ENCODE measurements around the gene ACBD4. TPM values are rescaled to one million over a fixed set of nuclear protein-coding genes. Genes with fewer than 3 reads are reported as not detected.

ACBD4 gene
- total and polyA plus RNA-seq, 2 donors (not counting 3 experiments of a cell fraction or from before 2014, with no cell fraction given): 4.5 to 7.5 TPM

- ChIA-PET CTCF (interaction anchor here (0.5 to 7.2 kb wide), 7 partner anchors 11 to 211 kb away, joined by 3 to 476 read pairs (median 4); no protein-coding TSS in a partner anchor), POLR2A (interaction anchor here (1.6 kb wide), 1 partner anchor 17 kb away, joined by 4 read pairs; the partner anchor contains the start of gene HEXIM1)
- no peak for TF ChIP-seq CTCF (IDR thresholded peaks at IDR 0.05; ENCODE audit: extremely low read depth in 1 of 2, insufficient read depth in 1 of 2, low read depth in 1 of 2, low read length in 2 of 2)
- TF ChIP-seq FOS (IDR thresholded peaks at IDR 0.05; ENCODE audit: borderline replicate concordance, insufficient read depth, low read length): no peak
- TF ChIP-seq EZH2 (IDR thresholded peaks at IDR 0.05; ENCODE audit: borderline replicate concordance, low read depth, low read length, severe bottlenecking): no peak
- no peak for TF ChIP-seq JUN (IDR thresholded peaks at IDR 0.05; ENCODE audit: borderline replicate concordance, insufficient read depth, insufficient read length, low read depth)
- no peak for TF ChIP-seq GATA2 (IDR thresholded peaks at IDR 0.05; ENCODE audit: insufficient read depth, insufficient read length, low read depth, low read length)
- no peak for TF ChIP-seq MYC (IDR thresholded peaks at IDR 0.05; ENCODE audit: low read depth, low read length)
- no peak for TF ChIP-seq POLR2AphosphoS5 (IDR thresholded peaks at IDR 0.05; ENCODE audit: insufficient read depth, low read depth, low read length)
- no peak for TF ChIP-seq POLR2A (IDR thresholded peaks at IDR 0.05; ENCODE audit: low read depth, low read length)
- TF ChIP-seq MAX (IDR thresholded peaks at IDR 0.05; ENCODE audit: insufficient read depth, insufficient read length): no peak
- Histone ChIP-seq H3K4me3 (replicated peaks in 1 of 3; ENCODE audit: insufficient read depth in 1 of 3, low read depth in 1 of 3, low read length in 3 of 3) (no peak overlapping the region), H3K9me1 (replicated peaks; ENCODE audit: control insufficient read depth, extremely low read depth, insufficient read depth, low read length) (no peaks in the 10 kb centered on the region), H3K27me3 (ENCODE audit: control insufficient read depth in 2 of 2, insufficient read depth in 2 of 2, low read length in 2 of 2) (no peaks in the 10 kb centered on the region), H3K4me2 (ENCODE audit: insufficient read depth, low read length) (peak overlapping the region; percentile 55), H3K4me1 (ENCODE audit: control insufficient read depth, extremely low read depth, insufficient read depth, low read length) (peaks cover 30% of the 10 kb centered on the region), H3K9me3 (replicated peaks; ENCODE audit: control insufficient read depth, insufficient read depth, low read length) (no peaks in the 10 kb centered on the region), H3K36me3 (ENCODE audit: control insufficient read depth in 2 of 2, extremely low read depth in 1 of 2, insufficient read depth in 2 of 2, low read length in 2 of 2) (no peaks in the 10 kb centered on the region), H2AFZ (ENCODE audit: low read depth, low read length) (no peak overlapping the region), H3K27ac (ENCODE audit: insufficient read depth, low read depth, low read length) (no peak overlapping the region), H4K20me1 (replicated peaks; ENCODE audit: control insufficient read depth, extremely low read depth, insufficient read depth, low read length) (no peaks in the 10 kb centered on the region), H3K9ac (replicated peaks; ENCODE audit: extremely low read depth, insufficient read depth, low read length) (no peak overlapping the region), H3K79me2 (ENCODE audit: control insufficient read depth, insufficient read depth, low read length) (peaks cover 2% of the 10 kb centered on the region)
- no TSS peak for BruUV-seq (replicated peaks)
- no peak for DNase-seq (ENCODE audit: low read depth, low spot score)
- dilution Hi-C loops (cut with MboI; ENCODE audit: extremely low pct_ligation_motif_present, low sequenced_read_pairs) (no loop called here), intact Hi-C loops (cut with micrococcal nuclease) (no loop called here)
- FAIRE-seq: peak; percentile 21
These were observed 4.5 kb upstream of the ACBD4 start for GRCh38 chr17:45130681-45131615.
